GM12892 (cell line): Measurements from ENCODE around the gene POLD4.

Source experiments
- POLR2A ChIP-seq: IDR thresholded peaks from 2 replicates; pipeline ENCODE4 v1.6.1; 2011; ENCODE audit warnings: low read depth, low read length, control low read depth
- POLR2AphosphoS5 ChIP-seq: IDR thresholded peaks from 2 replicates; pipeline ENCODE4 v1.6.1; 2011; ENCODE audit warnings: low read depth, low read length, control low read depth
- TAF1 ChIP-seq: IDR thresholded peaks from 2 replicates; pipeline ENCODE4 v1.6.1; 2011; ENCODE audit warnings: low read depth, mild to moderate bottlenecking, control low read depth, low read length, borderline replicate concordance

GRCh38 chr11:67379061-67380058 is 26.0 kb upstream of the POLD4 start:
- TF ChIP-seq POLR2A (no peak), POLR2AphosphoS5 (no peak), TAF1 (no peak)
